ENCODE results near the gene MZT2A.
"Not testable (repeated sequence)": the region's sequence is repeated elsewhere in the genome, so short reads cannot be mapped to it uniquely, and the experiment has no call there.

MZT2A gene

GRCh38 chr2:131521961-131522781 lies 30.0 kb upstream of the MZT2A start:
- no peak for TF ChIP-seq ZNF274 (IDR thresholded peaks at IDR 0.05; ENCODE audit: low read depth, low read length)
- H3K4me3 ChIP-seq (ENCODE audit: low read length), result no peak overlapping the region

GRCh38 chr2:131521524-131521923 lies 29.3 kb upstream of the MZT2A start:
- H3K4me3 ChIP-seq (ENCODE audit: low read length), result not testable (repeated sequence)

GRCh38 chr2:131520526-131520925 lies 28.3 kb upstream of the MZT2A start:
- no peak overlapping the region for H3K4me3 ChIP-seq (ENCODE audit: low read length)
- TF ChIP-seq ZNF274 (IDR thresholded peaks at IDR 0.05; ENCODE audit: low read depth, low read length), result no peak

GRCh38 chr2:131519871-131520470 lies 27.8 kb upstream of the MZT2A start:
- not testable (repeated sequence) for H3K4me3 ChIP-seq (ENCODE audit: low read length)

- no peak for TF ChIP-seq ZNF274 (IDR thresholded peaks at IDR 0.05; ENCODE audit: low read depth, low read length)
These were observed 27.3 kb upstream of the MZT2A start for GRCh38 chr2:131519466-131519865.

GRCh38 chr2:131518531-131518930 lies 26.3 kb upstream of the MZT2A start:
- H3K4me3 ChIP-seq (ENCODE audit: low read length), result not testable (repeated sequence)

More at GRCh38 chr2:131519466-131519865, 27.3 kb upstream of the MZT2A start:
- no peak overlapping the region for H3K4me3 ChIP-seq (ENCODE audit: low read length)

GRCh38 chr2:131517856-131518255 lies 25.7 kb upstream of the MZT2A start:
- not testable (repeated sequence) for H3K4me3 ChIP-seq (ENCODE audit: low read length)

- TF ChIP-seq ZNF274 (IDR thresholded peaks at IDR 0.05; ENCODE audit: low read depth, low read length), result no peak
- no peak overlapping the region for H3K4me3 ChIP-seq (ENCODE audit: low read length)
These were observed 25.1 kb upstream of the MZT2A start for GRCh38 chr2:131517106-131517831.

- H3K4me3 ChIP-seq (ENCODE audit: low read length), result not testable (repeated sequence)
These were observed 24.4 kb upstream of the MZT2A start for GRCh38 chr2:131516621-131517020.

- no peak for TF ChIP-seq ZNF274 (IDR thresholded peaks at IDR 0.05; ENCODE audit: low read depth, low read length)
These were observed 23.8 kb upstream of the MZT2A start for GRCh38 chr2:131516011-131516410.

GRCh38 chr2:131515235-131515634 lies 23.0 kb upstream of the MZT2A start:
- H3K4me3 ChIP-seq (ENCODE audit: low read length), result not testable (repeated sequence)

More at GRCh38 chr2:131516011-131516410, 23.8 kb upstream of the MZT2A start:
- H3K4me3 ChIP-seq (ENCODE audit: low read length), result no peak overlapping the region

GRCh38 chr2:131514408-131515166 lies 22.4 kb upstream of the MZT2A start:
- not testable (repeated sequence) for H3K4me3 ChIP-seq (ENCODE audit: low read length)

- H3K4me3 ChIP-seq (ENCODE audit: low read length), result not testable (repeated sequence)
These were observed 20.0 kb upstream of the MZT2A start for GRCh38 chr2:131511969-131512870.

- H3K4me3 ChIP-seq (ENCODE audit: low read length), result not testable (repeated sequence)
These were observed 19.2 kb upstream of the MZT2A start for GRCh38 chr2:131511291-131511968.

Measured in GM08714 (cell line).